ENCODE data around the gene KCNC1.

Gene KCNC1

DNA sequence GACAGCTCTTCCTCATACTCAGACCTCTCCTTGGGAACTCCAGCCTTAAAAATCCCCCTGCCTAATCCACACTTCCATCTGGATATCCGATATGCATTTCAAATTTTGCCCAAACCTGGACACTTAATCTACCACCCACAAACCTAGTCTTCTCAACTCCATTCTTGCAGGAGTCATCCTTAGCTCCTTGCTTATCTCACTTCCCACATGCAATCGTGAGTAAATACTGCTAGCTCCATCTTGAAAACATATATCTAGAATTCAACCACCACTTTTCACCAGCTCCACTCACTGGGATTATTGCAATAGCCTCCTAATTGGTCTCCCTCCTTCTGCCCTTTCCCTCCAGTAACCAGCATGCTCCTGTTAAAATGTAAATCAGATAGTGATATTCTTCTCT, 17.8 kb upstream of the KCNC1 start:
- DNase-seq = no peak

DNA sequence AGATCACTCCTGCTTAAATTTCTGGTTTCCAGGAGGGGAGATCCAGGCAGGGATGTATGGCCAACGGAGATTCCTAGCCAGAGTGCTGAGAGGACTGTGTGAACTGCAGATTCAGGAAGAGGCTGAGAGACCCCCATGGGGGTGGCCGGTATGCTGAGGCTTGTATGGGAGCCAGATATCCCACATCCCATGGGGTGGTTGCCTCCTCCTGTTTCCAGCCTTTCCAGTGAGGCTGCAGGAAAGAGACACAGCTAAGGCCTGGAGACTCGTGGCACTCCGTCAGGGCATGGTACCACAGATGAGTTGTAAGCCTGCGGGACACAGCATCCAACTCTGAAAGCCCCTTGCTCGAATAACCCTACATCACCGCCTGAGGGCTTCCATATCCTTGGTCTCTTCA, 16.6 kb upstream of the KCNC1 start:
- DNase-seq = no peak

DNA sequence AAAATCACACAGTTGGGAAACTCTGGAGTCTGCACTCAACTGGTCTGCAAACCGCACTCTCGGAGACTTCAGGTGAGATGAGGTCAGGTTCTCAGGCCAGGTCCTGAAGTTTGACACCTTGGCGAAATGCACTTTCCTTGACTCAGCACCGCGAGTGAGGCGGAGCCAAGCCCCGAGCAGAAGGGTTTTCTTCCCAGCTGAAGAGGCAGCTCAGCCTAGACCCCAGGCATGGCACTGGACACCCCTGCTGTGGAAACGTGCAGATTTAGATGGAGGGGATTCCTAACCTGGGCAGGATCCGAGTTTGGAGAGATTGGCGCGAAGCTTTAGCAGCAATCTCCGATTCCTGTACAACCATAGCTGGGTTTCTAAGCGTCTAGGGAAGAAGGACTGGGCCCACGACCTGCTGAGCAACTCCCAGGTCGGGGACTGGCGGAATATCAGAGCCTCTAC, 16.0 kb upstream of the KCNC1 start:
- DNase-seq = no peak

DNA sequence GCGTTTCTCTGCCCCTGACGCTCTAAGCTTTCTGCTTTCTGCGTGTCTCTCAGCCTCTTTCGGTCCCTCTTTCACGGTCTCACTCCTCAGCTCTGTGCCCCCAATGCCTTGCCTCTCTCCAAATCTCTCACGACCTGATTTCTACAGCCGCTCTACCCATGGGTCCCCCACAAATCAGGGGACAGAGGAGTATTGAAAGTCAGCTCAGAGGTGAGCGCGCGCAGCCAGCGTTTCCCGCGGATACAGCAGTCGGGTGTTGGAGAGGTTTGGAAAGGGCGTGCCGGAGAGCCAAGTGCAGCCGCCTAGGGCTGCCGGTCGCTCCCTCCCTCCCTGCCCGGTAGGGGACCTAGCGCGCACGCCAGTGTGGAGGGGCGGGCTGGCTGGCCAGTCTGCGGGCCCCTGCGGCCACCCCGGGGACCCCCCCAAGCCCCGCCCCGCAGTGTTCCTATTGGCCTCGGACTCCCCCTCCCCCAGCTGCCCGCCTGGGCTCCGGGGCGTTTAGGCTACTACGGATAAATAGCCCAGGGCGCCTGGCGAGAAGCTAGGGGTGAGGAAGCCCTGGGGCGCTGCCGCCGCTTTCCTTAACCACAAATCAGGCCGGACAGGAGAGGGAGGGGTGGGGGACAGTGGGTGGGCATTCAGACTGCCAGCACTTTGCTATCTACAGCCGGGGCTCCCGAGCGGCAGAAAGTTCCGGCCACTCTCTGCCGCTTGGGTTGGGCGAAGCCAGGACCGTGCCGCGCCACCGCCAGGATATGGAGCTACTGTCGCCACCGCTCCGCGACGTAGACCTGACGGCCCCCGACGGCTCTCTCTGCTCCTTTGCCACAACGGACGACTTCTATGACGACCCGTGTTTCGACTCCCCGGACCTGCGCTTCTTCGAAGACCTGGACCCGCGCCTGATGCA, 15.3 kb upstream of the KCNC1 start, which contains the start of gene MYOD1:
Gene MYOD1, plus strand, starts transcription at position 544 of the 910 bp plus-strand sequence. Its CDS starts 212 bp downstream, at position 756.
- peak in 2 of 3 experiments; percentile 34 to 47 for DNase-seq

GRCh38 chr11:17719938-17720795, 14.4 kb upstream of the KCNC1 start:
- no peak for DNase-seq

DNA sequence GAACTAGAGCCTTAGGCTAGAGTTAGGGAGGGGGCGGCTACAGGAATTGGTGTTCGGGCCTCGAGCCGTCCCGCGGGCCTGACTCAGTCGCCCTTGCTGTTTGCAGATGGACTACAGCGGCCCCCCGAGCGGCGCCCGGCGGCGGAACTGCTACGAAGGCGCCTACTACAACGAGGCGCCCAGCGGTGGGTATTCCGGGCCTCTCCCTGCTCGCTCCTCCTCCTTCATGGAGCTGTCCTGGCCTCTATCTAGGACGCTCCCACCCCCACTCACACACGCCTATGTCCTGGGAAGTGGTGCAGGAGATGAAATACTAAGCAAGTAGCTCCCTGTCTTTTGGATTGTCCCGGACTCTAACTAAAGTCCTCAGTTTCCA, 13.8 kb upstream of the KCNC1 start:
- DNase-seq = no peak

- peak in 2 of 3 experiments; percentile 20 to 27 for DNase-seq
Observed at GRCh38 chr11:17721242-17721999, 13.2 kb upstream of the KCNC1 start.

DNA sequence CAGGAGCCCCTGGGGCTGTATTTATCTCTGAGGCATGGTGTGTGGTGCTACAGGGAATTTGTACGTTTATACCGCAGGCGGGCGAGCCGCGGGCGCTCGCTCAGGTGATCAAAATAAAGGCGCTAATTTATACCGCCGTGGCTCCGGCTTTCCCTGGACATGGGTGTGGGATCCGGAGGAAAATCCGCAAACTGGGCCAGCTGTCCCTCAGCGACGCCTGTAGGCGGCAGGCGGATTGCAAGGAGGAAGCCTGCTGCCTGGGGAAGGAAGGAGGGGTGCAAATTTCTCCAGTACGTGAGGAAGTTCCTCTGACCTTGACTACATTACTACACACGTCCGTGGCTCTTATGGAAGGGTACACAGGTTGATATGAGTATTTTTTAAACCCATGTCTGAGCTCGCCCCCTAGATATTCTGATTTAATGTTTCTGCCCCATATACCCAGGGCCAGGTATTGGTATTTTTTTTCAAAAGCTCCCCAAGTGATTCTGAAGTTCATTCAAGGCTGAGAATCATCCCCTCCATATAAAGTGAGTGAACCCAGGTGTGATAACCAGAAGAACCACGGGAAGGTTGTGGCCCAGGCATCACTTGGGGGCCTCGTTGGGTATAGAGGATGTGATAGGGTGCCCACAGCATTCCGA, 12.5 kb upstream of the KCNC1 start:
- DNase-seq = peak in 2 of 3 experiments; percentile 19 to 43

DNA sequence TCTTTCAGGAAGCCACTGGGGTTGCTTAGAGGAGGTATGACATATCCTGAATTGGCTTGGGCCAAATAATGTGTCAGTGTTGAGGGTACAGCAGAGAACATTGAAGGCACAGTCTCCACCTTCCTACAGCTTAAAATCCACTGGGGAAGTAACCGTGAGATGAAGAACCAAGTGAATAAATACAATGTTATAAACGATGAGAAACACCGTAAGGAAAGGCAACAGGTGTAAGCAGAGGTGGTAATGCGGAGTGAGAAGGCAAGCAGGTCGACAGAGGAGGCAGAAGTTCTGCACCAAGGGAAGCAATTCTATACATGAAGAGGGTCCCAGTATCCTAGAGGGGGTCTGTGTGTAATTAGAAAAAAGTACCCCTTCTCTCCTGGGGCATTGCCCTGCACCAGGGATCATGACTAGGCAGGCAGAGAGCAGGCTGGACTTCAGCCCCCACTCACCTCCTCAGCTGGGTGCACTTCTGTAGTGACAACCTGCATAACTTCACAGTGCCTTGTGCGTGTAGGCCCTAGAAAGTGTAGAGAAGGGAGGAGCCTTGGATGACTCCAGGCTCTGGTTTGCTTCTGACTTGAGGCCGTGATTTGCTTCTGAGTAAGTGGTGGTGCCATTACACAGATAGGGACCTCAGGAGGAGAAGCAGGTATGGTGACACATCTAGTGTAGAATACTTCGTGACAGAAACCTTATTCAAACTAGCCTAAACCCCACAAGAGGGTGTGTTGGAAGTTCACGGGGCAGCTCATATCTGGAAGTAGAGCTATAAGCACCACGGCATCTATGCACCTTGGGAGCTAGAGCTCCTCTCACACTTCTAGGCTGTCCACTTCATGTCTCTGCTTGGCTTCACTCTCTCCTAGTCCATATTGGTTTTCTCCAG, 10.3 kb upstream of the KCNC1 start:
- no peak for DNase-seq

DNA sequence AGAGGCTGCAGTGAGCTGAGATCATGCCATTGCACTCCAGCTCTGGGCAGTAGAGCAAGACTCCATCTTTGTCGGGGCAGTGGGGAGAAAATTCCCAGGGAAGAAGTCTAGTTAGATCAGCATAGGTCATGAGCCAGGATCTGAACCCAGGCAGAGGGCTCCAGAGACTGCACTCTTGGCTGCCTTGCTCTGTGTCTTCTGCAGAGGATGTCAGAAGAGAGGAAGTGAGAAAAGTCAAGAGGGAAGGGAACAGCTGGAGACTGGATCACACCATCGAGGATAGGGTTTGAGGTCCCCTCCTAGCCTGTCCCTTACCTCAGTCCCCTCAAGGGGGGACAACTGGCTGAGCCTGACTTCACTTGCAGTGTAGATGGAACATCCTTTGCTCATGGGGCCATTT, 9.4 kb upstream of the KCNC1 start:
- no peak for DNase-seq

GRCh38 chr11:17730137-17730536, 4.4 kb upstream of the KCNC1 start:
- no peak for DNase-seq

GRCh38 chr11:17730608-17731462, 3.7 kb upstream of the KCNC1 start:
- DNase-seq = peak; percentile 82 to 94 (median 91)

GRCh38 chr11:17733261-17733660, 1.3 kb upstream of the KCNC1 start:
- DNase-seq = no peak

- peak; percentile 48 to 75 (median 73) for DNase-seq
Observed at GRCh38 chr11:17734986-17735817, 621 bp downstream of the KCNC1 start.

GRCh38 chr11:17735818-17736578, 1.4 kb downstream of the KCNC1 start:
- peak in 2 of 3 experiments; percentile 67 to 75 for DNase-seq

DNA sequence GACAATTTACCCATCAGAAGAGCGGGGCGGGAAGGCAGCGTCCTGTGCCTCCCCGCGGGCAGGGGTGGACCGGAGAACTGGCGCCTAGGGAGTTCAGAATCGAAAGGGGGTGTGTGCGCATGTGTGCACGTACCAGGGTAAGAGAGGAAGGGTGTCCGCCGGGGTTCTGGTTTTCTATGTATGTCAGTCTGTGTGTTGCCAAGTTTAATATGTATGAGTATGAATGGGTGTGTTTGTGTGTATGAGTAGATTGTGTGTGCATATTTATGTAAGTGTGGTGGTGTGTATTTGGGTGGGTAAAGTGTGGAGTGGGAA, 2.0 kb downstream of the KCNC1 start:
- DNase-seq = no peak

DNA sequence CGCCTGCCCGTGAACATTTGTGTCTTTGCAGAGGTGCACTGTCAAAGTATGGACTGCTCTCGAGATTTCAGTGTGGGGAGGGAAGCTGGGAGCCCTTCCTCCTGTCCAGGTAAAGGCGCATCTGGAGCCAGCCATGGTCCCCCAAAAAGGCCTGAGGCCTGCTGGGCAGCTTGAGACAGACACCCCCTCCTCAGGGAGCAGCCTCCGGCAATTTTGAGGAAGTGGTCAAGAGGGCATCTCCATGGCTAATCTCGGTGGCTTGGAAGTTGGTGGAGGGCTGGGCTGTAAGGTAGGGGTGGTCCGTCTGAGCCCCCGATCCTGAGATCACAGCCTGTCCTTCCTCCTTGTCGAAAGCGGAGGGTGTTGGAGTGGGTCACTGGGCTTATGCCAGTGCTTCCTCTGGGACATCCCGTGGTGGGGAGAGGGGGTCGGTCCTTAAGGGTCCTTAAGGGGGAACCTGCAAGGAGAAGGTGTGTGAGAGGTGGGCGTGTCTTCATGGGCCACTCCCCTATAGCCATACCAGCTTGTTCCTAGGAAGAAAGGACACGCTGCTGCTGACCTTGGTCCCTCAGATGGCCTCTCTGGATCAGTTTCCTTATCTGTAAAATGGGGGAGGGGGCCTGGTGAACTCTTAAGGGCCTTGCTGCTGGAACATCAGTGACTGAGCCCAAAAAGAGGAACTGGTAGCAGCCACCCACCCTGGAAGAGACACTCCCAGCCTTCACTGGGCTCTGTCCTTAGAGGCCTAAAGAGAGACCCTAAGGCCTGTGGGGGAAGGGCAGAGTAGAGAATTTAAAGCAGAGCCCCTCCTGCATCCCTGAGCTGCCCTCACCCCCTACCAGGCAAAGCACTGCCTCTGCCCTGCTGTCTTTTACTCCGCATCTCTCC, 2.6 kb downstream of the KCNC1 start:
- no peak for DNase-seq
